Neutrophil (primary cell): ENCODE measurements around the gene NKX2-1.
"Not testable (repeated sequence)": the region's sequence is repeated elsewhere in the genome, so short reads cannot be mapped to it uniquely, and the experiment has no call there.

ENCODE experiments used
- H3K27ac ChIP-seq: fragments of 200-600 bp; sonication (generic); 2 replicates; pipeline ENCODE4 v1.5.1; 2016; ENCODE audit warnings: mild to moderate bottlenecking, moderate library complexity
- H3K27me3 ChIP-seq: fragments of 200-600 bp; sonication (generic); 2 replicates; pipeline ENCODE4 v1.6.0; 2016; ENCODE audit warnings: mild to moderate bottlenecking
- H3K36me3 ChIP-seq: fragments of 200-600 bp; sonication (generic); 2 replicates; pipeline ENCODE4 v1.5.1; 2017
- H3K4me1 ChIP-seq, 2 experiments: fragments of 200-600 bp in 1 of 2; sonication (generic) in 1 of 2; 1 replicate in 1 of 2; 2 replicates in 1 of 2; pipeline versions ENCODE4 v1.5.1 to v1.6.1; 2013 to 2016; ENCODE audit warnings: low read depth in 1 of 2, low read length in 1 of 2, mild to moderate bottlenecking in 1 of 2, moderate library complexity in 1 of 2; ENCODE audit not compliant: control insufficient read depth in 1 of 2, insufficient read depth in 1 of 2
- H3K4me3 ChIP-seq, 2 experiments: fragments of 200-600 bp in 1 of 2; sonication (generic) in 1 of 2; 1 replicate in 1 of 2; 2 replicates in 1 of 2; pipeline ENCODE4 v1.5.1; 2013 to 2016; ENCODE audit warnings: low read depth in 1 of 2, low read length in 1 of 2, mild to moderate bottlenecking in 1 of 2, moderate library complexity in 1 of 2
- H3K9me3 ChIP-seq: fragments of 200-600 bp; sonication (generic); 2 replicates; pipeline ENCODE4 v1.5.1; 2016
- TF ChIP-seq, protein P1 (sequence below): fragments of 200-600 bp; sonication (generic); IDR thresholded peaks from 2 replicates; pipeline ENCODE4 v1.5.1; 2016; ENCODE audit warnings: antibody characterized with exemption

The NKX2-1 gene

DNA sequence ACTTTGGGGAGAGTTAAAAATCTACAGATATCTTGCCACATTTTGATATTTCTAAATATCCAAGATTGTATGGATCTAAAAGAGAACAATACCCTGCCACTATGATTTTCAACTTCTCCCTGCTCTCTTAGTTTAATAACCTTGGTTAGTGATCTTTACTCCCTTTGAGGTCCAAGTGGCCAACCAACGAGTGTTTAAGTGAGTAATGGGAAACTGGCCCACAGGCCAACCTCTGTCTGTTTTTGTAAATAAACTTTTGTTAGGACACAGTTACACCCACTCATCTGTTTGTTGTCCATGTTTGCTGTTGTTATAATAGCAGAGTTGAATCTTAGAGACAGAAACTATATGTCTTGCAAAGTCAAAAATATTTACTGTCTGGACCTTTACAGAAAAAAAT lies 30.9 kb upstream of the NKX2-1 start:
- H3K27ac ChIP-seq: no peak overlapping the region

DNA sequence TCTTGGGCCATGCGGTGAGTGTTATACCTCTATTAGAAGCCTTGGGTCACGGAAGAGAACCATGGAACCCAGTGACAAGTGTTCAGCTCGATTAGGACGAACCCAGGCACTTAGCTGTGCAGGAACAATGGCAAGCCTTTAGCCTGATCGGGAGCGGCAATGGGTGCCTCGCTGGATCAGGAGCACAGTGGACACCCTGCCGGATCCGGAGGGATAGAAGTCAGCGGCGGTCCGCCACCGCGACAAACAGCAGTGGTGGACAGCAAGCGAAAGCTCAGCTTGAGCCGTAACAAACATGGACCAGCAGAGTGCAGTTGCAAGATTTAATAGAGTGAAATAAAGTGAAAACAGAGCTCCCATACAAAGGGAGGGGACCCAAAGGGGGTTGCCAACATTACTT lies 24.2 kb upstream of the NKX2-1 start:
- H3K27ac ChIP-seq: not testable (repeated sequence)
- H3K27me3 ChIP-seq: peaks cover 29% of the 10 kb centered on the region

More for the DNA sequence above, 30.9 kb upstream of the NKX2-1 start:
- H3K36me3 ChIP-seq: no peaks in the 10 kb centered on the region
- H3K27me3 ChIP-seq: peaks cover 48% of the 10 kb centered on the region
- no peaks in the 10 kb centered on the region for H3K4me1 ChIP-seq
- H3K9me3 ChIP-seq: no peaks in the 10 kb centered on the region
- no peak overlapping the region for H3K4me3 ChIP-seq
- TF ChIP-seq, protein P1, sequence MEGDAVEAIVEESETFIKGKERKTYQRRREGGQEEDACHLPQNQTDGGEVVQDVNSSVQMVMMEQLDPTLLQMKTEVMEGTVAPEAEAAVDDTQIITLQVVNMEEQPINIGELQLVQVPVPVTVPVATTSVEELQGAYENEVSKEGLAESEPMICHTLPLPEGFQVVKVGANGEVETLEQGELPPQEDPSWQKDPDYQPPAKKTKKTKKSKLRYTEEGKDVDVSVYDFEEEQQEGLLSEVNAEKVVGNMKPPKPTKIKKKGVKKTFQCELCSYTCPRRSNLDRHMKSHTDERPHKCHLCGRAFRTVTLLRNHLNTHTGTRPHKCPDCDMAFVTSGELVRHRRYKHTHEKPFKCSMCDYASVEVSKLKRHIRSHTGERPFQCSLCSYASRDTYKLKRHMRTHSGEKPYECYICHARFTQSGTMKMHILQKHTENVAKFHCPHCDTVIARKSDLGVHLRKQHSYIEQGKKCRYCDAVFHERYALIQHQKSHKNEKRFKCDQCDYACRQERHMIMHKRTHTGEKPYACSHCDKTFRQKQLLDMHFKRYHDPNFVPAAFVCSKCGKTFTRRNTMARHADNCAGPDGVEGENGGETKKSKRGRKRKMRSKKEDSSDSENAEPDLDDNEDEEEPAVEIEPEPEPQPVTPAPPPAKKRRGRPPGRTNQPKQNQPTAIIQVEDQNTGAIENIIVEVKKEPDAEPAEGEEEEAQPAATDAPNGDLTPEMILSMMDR: no peak

DNA sequence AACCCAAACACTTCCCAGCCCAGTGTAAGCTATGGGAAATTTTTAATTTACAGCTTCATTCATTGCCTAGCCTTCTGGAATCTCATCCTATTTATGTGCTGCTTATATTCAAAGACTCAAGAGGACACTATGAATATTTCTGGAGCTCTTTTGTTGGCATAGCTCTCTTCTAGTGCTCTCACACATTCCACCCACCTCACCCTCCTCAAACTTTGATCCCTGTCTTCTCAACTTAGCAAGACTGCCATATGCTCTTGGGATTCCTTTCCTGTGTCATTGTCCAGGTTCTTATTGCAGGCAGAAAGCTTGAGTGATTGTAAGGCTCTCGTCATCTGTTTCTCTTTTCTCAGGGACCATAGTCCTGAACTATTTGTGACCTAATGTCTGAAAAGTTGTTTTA lies 18.0 kb upstream of the NKX2-1 start:
- Histone ChIP-seq H3K9me3 (no peaks in the 10 kb centered on the region), H3K36me3 (no peaks in the 10 kb centered on the region), H3K4me1 (no peaks in the 10 kb centered on the region), H3K27ac (no peak overlapping the region), H3K4me3 (no peak overlapping the region), H3K27me3 (peaks cover 33% of the 10 kb centered on the region)
- TF ChIP-seq, protein P1: no peak

More for the DNA sequence above, 24.2 kb upstream of the NKX2-1 start:
- not testable (repeated sequence) for H3K9me3 ChIP-seq, H3K4me3 ChIP-seq, H3K36me3 ChIP-seq, H3K4me1 ChIP-seq

DNA sequence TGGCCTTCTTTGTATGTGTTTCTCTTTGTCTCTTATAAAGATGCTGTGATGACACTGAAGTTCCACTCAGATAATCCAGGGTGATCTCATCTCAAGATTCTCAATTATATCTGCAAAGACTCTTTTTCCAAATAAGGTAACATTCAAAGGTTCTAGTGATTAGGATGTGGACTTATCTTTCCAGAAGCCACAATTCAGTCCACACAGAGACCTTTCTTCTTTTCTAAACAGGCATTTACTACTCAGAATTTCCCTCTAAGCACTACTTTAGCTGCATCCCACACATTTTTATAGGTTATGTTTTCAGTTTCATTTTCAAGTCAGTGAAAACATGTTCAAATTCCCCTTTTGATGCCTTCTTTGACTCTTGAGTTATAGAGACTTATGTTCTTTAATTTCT lies 9.0 kb upstream of the NKX2-1 start:
- Histone ChIP-seq H3K27ac (no peak overlapping the region), H3K4me1 (no peaks in the 10 kb centered on the region), H3K27me3 (peaks cover 85% of the 10 kb centered on the region), H3K4me3 (no peak overlapping the region), H3K9me3 (no peaks in the 10 kb centered on the region), H3K36me3 (no peaks in the 10 kb centered on the region)
- TF ChIP-seq, protein P1: no peak

DNA sequence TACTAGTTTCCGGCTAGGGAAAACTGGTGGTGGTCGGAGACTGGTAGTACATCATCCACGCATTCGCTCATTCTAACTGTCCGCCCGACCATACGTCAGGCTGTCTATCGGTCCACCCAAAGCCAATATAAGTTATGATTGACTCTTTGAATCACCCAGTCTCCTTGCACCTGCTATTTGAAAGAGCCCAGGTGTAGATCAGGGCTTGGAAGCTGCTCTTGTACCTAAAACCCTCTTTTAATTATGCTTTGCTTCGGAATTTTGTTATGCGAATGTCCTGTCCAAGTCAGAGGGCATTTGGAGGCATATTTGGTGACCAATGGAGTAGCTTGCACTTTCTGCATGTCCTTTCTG lies 5.7 kb upstream of the NKX2-1 start:
- TF ChIP-seq, protein P1: no peak
- Histone ChIP-seq H3K4me1 (no peaks in the 10 kb centered on the region), H3K4me3 (no peak overlapping the region), H3K36me3 (no peaks in the 10 kb centered on the region), H3K27me3 (peaks cover 100% of the 10 kb centered on the region), H3K9me3 (no peaks in the 10 kb centered on the region), H3K27ac (no peak overlapping the region)

DNA sequence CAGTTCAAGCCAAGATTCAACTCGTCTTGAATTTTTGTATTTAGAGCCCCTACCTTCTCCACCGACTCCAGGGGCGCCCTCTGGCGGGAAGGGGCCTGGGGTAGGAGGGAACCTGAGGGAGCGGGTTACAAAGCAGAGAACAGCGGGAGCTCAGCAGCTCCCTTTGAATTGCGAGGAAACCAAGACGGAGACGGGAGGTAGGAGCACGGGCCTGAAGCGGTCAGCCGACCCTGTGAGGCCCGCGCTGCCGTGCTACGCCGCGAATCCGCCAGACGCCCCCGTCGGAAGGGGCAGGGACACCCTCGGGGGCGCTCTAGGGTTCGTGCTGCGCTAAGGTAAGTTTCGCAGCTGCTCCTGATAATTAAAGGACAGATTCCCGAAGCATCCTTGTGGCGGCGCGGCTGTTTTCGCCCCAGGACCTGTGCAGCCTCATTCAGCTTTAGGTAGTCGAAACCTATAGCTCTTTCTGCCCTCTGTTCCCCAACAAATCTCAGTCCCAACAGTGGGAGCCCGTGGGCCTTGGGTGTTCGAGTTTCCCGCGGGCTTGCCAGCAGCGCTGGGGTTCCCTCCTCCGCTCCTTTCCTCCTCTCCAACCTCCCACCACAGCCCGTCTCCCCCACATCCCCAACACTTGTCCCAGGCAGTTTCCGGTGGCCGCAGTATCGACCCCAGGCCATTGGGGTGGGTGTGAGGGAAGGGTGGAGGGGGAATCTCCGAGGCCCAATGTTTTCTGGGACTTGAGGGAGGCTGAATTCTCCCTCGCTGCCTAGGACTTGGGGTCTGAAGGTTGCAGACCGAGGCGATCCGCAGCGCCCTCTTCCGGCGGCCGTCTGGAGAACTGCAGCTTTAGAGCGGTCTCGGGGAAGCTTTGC lies 5.1 kb upstream of the NKX2-1 start:
- Histone ChIP-seq H3K4me1 (no peaks in the 10 kb centered on the region), H3K27me3 (peaks cover 100% of the 10 kb centered on the region), H3K4me3 (no peak overlapping the region), H3K27ac (no peak overlapping the region), H3K9me3 (no peaks in the 10 kb centered on the region), H3K36me3 (no peaks in the 10 kb centered on the region)
- TF ChIP-seq, protein P1: no peak
